ENCODE measurements around the gene MAML3.

MAML3 gene

GRCh38 chr4:140156529-140157171, 2.7 kb upstream of the MAML3 start:
- peak; percentile 44 for DNase-seq (ENCODE audit: low spot score)

GRCh38 chr4:140154572-140154891, 548 bp upstream of the MAML3 start:
- no peak for DNase-seq (ENCODE audit: low spot score)

DNA sequence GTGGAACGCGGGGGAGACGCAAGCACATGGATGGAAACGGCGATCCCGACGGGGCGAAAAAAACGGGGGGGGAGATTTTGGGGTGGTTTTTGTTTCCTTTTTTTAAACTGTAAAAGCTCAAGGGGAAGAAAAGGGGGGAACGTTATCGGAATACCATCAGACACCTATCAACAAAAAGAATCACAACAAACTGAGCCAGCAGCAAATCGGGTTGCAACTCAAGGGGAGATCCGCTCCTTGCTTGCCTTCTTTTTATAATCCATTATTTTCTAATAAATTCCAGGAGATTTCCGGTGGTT, 616 bp downstream of the MAML3 start:
- no peak for DNase-seq (ENCODE audit: low spot score)

GRCh38 chr4:140152751-140153418, 1.1 kb downstream of the MAML3 start:
- no peak for DNase-seq (ENCODE audit: low spot score)

- DNase-seq (ENCODE audit: low spot score): peak; percentile 32
Observed at GRCh38 chr4:140152013-140152703, 1.8 kb downstream of the MAML3 start.

DNA sequence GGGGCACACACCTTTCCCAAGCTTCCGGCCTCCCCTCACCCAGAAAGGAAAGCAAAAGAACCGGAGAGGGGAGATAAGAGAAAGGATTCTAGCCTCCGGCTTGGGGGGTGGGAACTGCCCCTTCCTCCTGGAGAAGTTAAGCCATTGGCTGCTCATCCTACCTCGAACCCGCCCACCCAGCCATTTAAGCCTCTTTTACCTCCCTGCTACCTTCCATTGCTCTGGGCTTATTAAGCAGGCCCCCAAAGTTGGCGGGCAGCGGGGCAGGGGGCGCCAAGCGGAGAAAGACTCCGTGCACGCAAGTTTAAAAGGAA, 2.3 kb downstream of the MAML3 start:
- DNase-seq (ENCODE audit: low spot score): peak; percentile 33

DNA sequence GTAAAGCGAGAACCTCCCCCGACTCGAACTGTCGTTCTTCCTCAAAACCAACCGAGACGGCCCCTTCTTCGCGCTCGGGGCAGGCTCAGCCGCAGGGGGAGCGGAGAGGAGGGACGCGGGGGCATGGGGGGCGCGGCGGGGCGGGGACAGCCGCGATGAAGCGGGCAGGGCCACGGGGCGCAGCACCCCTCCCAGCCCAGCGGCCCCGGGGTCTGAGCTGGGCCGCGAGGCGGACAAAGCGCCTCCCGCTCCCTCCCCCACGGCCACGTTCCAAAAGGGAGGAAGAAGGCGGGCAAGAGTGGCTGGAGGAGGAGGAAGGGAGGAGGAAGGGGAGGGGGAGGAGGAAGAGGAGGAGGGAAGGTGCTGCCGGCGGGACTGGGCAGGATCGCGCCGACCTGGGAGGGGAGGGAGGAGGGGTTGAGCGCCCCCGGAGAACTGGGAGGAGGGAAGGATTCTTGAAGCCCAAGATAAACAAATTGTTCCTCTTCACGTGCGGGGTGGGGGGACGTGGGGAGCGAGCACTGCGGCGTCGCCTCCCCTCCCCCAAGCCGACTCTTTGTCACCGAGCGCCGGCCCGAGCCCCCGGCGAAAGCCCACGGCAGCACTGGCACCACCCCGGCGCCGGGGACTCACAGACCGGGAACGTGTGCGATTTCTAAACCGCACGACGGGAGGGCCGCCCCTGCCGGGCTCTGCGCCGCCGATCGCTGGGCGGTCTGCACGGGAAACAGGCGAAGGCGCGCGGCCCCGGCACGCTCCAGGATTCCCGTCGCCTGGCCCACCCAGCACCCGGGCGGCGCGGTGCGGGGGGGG, 2.9 kb downstream of the MAML3 start:
- DNase-seq (ENCODE audit: low spot score): peak; percentile 22

DNA sequence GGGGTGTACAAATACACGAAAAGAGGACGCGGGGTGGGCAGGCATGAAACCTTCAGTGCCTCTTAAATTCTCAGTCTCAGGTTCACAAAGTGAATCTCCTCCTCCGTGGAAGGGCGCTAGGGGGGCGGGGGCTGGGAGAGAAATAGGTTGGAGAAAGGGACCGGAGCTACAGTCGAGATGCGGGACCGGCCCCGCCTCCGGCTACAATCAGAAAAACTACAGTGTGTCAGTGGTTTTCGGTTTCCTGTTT, 3.4 kb downstream of the MAML3 start:
- peak; percentile 68 for DNase-seq (ENCODE audit: low spot score)

GRCh38 chr4:140149846-140150635, 3.9 kb downstream of the MAML3 start:
- DNase-seq (ENCODE audit: low spot score): peak; percentile 53

GRCh38 chr4:140144050-140144449, 9.9 kb downstream of the MAML3 start:
- no peak for DNase-seq (ENCODE audit: low spot score)

- no peak for DNase-seq (ENCODE audit: low spot score)
Observed at GRCh38 chr4:140141210-140141835, 12.7 kb downstream of the MAML3 start.

DNA sequence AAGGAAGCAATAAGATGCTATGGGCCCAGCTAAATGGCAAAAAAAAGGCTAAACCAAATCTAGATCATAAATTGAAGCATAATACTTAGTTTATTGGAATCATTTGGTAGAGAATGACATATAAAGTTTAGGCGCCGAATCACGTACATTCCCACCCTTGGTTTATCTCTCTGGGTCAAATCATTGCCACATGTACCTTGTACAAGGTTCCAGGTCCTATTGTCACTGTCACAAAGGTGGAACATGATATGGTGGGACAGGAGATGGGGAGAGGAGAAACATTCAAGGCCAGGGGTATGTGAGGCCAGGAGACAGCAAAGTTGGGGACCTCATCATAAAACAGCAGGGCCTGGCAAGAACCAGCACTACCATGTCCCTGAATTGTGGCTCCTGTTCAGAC, 13.4 kb downstream of the MAML3 start:
- no peak for DNase-seq (ENCODE audit: low spot score)

GRCh38 chr4:140138428-140138827, 15.6 kb downstream of the MAML3 start:
- no peak for DNase-seq (ENCODE audit: low spot score)

DNA sequence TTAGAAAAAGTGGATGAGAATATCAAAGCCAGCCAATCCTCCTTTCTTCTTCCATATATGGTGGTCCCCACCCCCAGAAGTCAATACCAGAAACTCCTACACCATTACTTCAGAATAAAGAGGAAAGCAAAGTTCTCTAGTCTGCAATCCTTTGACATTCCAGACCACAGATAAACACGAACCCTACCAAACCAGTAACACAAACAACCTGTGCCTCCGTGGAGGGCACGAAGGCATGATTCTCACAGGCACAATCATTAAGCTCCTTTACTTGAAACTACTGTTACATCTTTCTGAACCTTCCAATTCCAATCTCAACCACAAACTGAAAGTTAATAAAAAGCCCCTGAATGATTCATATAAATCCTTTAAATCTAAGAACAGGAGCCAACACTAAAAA, 16.3 kb downstream of the MAML3 start:
- no peak for DNase-seq (ENCODE audit: low spot score)

DNA sequence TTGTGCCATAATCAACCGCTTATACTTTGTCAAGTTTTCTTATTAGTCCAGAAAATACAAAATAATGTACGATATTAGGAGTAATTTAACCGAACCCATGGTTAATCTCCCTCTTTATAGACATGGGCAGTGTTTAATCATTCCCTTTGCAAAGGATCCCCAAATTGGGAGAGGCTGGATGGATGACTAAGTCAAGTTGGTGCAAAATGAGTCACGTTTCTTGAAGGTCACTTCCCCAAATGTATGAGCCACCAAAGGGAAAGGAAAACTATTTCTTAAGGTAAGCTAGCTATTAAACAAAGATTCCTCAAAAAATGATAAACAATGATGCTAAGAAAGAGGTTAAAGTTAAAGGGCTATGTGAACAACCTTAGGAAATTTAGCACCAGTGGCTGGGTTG, 17.5 kb downstream of the MAML3 start:
- DNase-seq (ENCODE audit: low spot score): no peak

GRCh38 chr4:140135529-140136088, 18.4 kb downstream of the MAML3 start:
- DNase-seq (ENCODE audit: low spot score): no peak

GRCh38 chr4:140134746-140135425, 19.1 kb downstream of the MAML3 start:
- no peak for DNase-seq (ENCODE audit: low spot score)

DNA sequence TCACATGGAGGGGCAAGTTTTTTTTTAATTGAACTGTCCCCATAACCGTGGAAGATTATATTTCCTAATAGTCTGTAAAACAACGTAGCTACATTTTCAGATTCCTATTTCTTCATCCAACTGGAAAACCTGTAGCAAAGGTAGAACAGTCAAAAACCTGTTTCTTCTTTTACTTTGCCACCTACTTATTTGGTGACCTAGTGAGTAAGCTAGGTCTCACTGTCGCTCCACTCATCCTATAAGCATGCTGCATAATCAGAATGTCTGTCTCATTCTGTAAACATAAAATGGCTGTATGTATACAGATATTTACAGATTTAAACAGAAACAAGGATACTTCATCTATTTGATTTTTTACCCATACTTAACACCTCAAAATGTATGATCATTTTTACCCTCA, 20.4 kb downstream of the MAML3 start:
- DNase-seq (ENCODE audit: low spot score): no peak

DNA sequence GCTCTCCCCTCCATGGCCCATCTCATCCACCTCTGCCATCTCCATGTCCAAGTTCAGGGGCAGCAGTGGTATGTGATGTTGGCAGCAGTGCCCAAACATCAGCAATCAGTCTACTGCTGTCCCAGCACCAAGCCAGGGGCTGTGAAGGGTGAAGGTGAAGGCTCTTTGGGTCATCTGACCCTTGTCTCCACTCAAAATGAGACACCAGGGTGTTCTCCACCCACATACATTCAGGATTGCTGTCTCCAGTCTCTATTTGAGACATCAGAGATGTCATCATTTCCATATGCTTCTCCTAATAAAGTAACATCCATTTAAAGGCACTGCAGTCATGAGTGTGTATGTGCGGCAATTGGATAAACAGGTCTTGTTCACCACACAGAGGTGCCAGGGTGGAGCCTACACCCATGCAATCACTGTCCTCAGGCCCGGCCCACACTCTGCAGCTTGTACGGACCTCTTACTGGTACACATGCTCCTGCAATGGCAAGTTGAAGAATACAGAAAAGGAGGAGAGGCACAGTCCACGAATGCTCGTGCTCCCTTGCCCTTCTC, 22.2 kb downstream of the MAML3 start:
- DNase-seq (ENCODE audit: low spot score): no peak

DNA sequence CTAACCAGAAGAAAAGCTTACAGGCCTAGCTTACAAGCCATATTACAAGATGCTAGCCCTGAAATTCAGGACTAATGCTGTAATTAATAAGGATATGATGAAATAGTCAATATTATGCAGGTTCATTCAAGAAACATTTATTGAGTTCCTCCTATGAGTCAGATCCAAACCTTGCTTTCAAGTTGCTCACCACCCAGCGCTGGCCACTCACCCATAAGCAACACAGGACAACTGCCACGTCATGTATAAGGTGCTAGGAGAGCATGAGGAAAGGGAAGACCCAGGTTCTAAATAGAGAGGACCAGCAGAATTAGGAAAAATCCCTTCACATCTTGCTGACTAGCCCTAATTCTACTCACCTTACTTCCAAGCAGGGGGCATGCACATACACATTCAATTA, 23.3 kb downstream of the MAML3 start:
- no peak for DNase-seq (ENCODE audit: low spot score)

GRCh38 chr4:140127422-140127821, 26.6 kb downstream of the MAML3 start:
- DNase-seq (ENCODE audit: low spot score): no peak

Data from activated CD4-positive, alpha-beta T cell treated with anti-CD3 and anti-CD28 coated beads, Interleukin-2, Interleukin-4, amounts not matched to agents 100 ng/mL and 50 ng/mL, durations not matched to agents 16 hours and 8 hours (primary cell).